Sigmoid colon (tissue), 4 donors: Measurements from ENCODE around the gene CACNA1C.

ENCODE experiments used
- CTCF ChIP-seq, 4 experiments: fragments of 450-650 bp in 3 of 4; fragments of 200-600 bp in 1 of 4; IDR thresholded peaks; one replicate each; pipeline ENCODE4 v1.5.1; 2016 to 2019; ENCODE audit warnings: antibody characterized with exemption in 4 of 4, mild to moderate bottlenecking in 3 of 4, moderate library complexity in 2 of 4
- POLR2A ChIP-seq, 2 donors: fragments of 450-650 bp; IDR thresholded peaks; one replicate each; pipeline ENCODE4 v1.6.1; 2016; ENCODE audit warnings: antibody characterized with exemption in 2 of 2, mild to moderate bottlenecking in 2 of 2, moderate library complexity in 2 of 2
- POLR2AphosphoS5 ChIP-seq, 4 donors: sonication (generic); formaldehyde crosslinking; IDR thresholded peaks; one replicate each; pipeline ENCODE4 v1.6.1; 2017; ENCODE audit warnings: antibody characterized with exemption in 4 of 4

DNA sequence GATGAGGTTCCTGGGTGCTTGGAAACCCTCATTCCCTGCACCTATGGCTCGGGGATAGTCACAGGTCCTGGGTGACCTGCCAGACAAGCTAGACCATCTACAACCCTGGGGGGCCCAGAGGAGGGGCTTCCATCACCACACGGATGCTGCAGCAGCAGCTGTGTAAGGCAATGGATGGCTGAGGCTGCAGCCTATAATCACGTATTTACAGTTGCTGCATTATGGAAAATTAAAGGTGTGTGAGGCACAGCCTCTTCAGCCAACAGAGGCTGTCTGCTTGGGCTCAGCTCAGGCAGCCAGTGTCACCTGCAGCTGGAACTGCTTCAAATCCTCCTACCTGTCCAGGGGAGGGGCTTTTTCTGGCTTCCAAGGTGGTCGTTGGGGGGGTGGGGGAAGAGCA, 268.1 kb downstream of the CACNA1C start:
- TF ChIP-seq CTCF (IDR thresholded peaks at IDR 0.05) (no peak), POLR2A (IDR thresholded peaks at IDR 0.05) (no peak), POLR2AphosphoS5 (IDR thresholded peaks at IDR 0.05) (no peak)
